Measurements from ENCODE around the gene LGALS7. TPM values are rescaled to one million over a fixed set of nuclear protein-coding genes. Genes with fewer than 3 reads are reported as not detected.
"Not testable (repeated sequence)": the region's sequence is repeated elsewhere in the genome, so short reads cannot be mapped to it uniquely, and the experiment has no call there.

The LGALS7 gene
- polyA plus RNA-seq, 1 of the 3 experiments (the other 2 are of a cell fraction) = not detected

- Histone ChIP-seq H3K36me3 (replicated peaks in 1 of 2; ENCODE audit: control insufficient read depth in 1 of 2, insufficient read depth in 2 of 2, low read length in 1 of 2) (no peaks in the 10 kb centered on the region), H3F3A (replicated peaks; ENCODE audit: insufficient read depth) (no peaks in the 10 kb centered on the region), H3K4me3 (ENCODE audit: low read depth in 2 of 2, low read length in 1 of 2) (no peak overlapping the region), H3K9ac (no peak overlapping the region), H3K27me3 (ENCODE audit: insufficient read depth) (no peaks in the 10 kb centered on the region), H3K27ac (ENCODE audit: low read depth in 2 of 2, low read length in 1 of 2) (no peak overlapping the region), H3K4me1 (ENCODE audit: control insufficient read depth in 1 of 2, insufficient read depth in 2 of 2, low read depth in 1 of 2, low read length in 1 of 2) (no peaks in the 10 kb centered on the region), H4K20me1 (ENCODE audit: insufficient read depth) (no peaks in the 10 kb centered on the region), H3K9me3 (no peaks in the 10 kb centered on the region), H3K79me2 (ENCODE audit: insufficient read depth) (no peaks in the 10 kb centered on the region), H3K4me2 (no peak overlapping the region), H2AFZ (ENCODE audit: low read depth) (no peak overlapping the region), H3K9me2 (no peaks in the 10 kb centered on the region)
- DNase-seq = no peak
- POLR2A ChIA-PET = no interaction called here
- WGBS (ENCODE audit: low lambda C conversion rate) = 70% methylated on average over 5 of the region's 5 CpGs
- TF ChIP-seq TCF12 (IDR thresholded peaks at IDR 0.05) (no peak), TAF1 (IDR thresholded peaks at IDR 0.05; ENCODE audit: borderline replicate concordance, low read depth, low read length) (no peak), POLR2AphosphoS5 (IDR thresholded peaks at IDR 0.05; ENCODE audit: low read depth, low read length) (no peak), CHD2 (IDR thresholded peaks at IDR 0.05; ENCODE audit: low read length, partially characterized antibody) (no peak), IRF3 (IDR thresholded peaks at IDR 0.05; ENCODE audit: low read depth, low read length) (no peak), FOSL2 (IDR thresholded peaks at IDR 0.05; ENCODE audit: borderline replicate concordance, low read depth) (no peak), SMC3 (IDR thresholded peaks at IDR 0.05; ENCODE audit: low read depth, low read length) (no peak)
- TF ChIP-seq, protein P1, sequence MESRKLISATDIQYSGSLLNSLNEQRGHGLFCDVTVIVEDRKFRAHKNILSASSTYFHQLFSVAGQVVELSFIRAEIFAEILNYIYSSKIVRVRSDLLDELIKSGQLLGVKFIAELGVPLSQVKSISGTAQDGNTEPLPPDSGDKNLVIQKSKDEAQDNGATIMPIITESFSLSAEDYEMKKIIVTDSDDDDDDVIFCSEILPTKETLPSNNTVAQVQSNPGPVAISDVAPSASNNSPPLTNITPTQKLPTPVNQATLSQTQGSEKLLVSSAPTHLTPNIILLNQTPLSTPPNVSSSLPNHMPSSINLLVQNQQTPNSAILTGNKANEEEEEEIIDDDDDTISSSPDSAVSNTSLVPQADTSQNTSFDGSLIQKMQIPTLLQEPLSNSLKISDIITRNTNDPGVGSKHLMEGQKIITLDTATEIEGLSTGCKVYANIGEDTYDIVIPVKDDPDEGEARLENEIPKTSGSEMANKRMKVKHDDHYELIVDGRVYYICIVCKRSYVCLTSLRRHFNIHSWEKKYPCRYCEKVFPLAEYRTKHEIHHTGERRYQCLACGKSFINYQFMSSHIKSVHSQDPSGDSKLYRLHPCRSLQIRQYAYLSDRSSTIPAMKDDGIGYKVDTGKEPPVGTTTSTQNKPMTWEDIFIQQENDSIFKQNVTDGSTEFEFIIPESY (IDR thresholded peaks at IDR 0.05; ENCODE audit: borderline replicate concordance, low read depth) = no peak
- TF ChIP-seq, protein P2, sequence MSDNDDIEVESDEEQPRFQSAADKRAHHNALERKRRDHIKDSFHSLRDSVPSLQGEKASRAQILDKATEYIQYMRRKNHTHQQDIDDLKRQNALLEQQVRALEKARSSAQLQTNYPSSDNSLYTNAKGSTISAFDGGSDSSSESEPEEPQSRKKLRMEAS (IDR thresholded peaks at IDR 0.05; ENCODE audit: low read depth) = no peak
- CTCF ChIA-PET = no interaction called here
Observed at GRCh38 chr19:38800577-38801347, 27.4 kb upstream of the LGALS7 start.

DNA sequence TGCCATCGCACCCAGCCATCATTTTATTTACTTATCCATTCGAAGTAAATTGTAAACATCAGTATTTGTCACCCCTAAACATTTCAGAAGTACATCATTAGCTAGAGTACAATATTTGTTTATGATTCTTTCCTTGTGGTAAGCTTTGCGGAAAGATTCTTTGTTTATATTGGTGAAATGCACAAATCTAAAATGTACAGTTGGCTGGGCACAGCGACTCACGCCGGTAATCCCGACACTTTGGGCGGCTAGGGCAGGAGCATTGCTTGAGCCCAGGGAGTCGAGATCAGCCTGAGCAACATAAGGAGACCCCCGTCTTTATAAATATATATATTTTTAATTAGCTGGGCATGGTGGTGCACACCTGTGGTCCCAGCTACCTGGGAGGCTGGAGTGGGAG lies 25.8 kb upstream of the LGALS7 start:
- H4K20me1 ChIP-seq (ENCODE audit: insufficient read depth) = no peaks in the 10 kb centered on the region
- H3K79me2 ChIP-seq (ENCODE audit: insufficient read depth) = no peaks in the 10 kb centered on the region
- no peak overlapping the region for H2AFZ ChIP-seq (ENCODE audit: low read depth)
- H3K4me3 ChIP-seq (ENCODE audit: low read depth in 2 of 2, low read length in 1 of 2) = no peak overlapping the region
- ChIA-PET CTCF (no interaction called here), POLR2A (no interaction called here)
- H3F3A ChIP-seq (replicated peaks; ENCODE audit: insufficient read depth) = no peaks in the 10 kb centered on the region
- H3K4me2 ChIP-seq = no peak overlapping the region
- H3K9ac ChIP-seq = no peak overlapping the region
- no peaks in the 10 kb centered on the region for H3K36me3 ChIP-seq (replicated peaks in 1 of 2; ENCODE audit: control insufficient read depth in 1 of 2, insufficient read depth in 2 of 2, low read length in 1 of 2)
- 67% methylated on average over 10 of the region's 10 CpGs for WGBS (ENCODE audit: low lambda C conversion rate)
- H3K27me3 ChIP-seq (ENCODE audit: insufficient read depth) = no peaks in the 10 kb centered on the region
- no peaks in the 10 kb centered on the region for H3K9me2 ChIP-seq
- TF ChIP-seq CHD2 (IDR thresholded peaks at IDR 0.05; ENCODE audit: low read length, partially characterized antibody) (no peak), SIN3A (IDR thresholded peaks at IDR 0.05; ENCODE audit: borderline replicate concordance, low read depth, low read length) (no peak), JUND (IDR thresholded peaks at IDR 0.05) (no peak), GABPA (IDR thresholded peaks at IDR 0.05; ENCODE audit: low read depth) (no peak), TCF12 (IDR thresholded peaks at IDR 0.05) (no peak)
- H3K27ac ChIP-seq (ENCODE audit: low read depth in 2 of 2, low read length in 1 of 2) = no peak overlapping the region
- no peak for DNase-seq
- no peaks in the 10 kb centered on the region for H3K9me3 ChIP-seq
- H3K4me1 ChIP-seq (ENCODE audit: control insufficient read depth in 1 of 2, insufficient read depth in 2 of 2, low read depth in 1 of 2, low read length in 1 of 2) = no peaks in the 10 kb centered on the region

DNA sequence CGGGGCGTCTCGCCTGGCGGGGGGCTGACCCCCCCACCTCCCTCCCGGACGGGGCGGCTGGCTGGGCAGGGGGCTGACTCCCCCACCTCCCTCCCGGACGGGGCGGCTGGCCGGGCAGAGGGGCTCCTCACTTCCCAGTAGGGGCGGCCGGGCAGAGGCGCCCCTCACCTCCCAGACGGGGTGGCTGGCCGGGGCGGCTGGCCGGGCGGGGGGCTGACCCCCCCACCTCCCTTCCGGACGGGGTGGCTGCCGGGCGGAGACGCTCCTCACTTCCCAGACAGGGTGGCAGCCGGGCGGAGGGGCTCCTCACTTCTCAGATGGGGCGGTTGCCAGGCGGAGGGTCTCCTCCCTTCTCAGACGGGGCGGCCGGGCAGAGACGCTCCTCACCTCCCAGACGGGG lies 24.5 kb upstream of the LGALS7 start:
- WGBS (ENCODE audit: low lambda C conversion rate) = no CpG with 5 or more reads among the region's 33 CpGs
- H4K20me1 ChIP-seq (ENCODE audit: insufficient read depth); H3K9me2 ChIP-seq: not testable (repeated sequence)

More for the DNA sequence above, 24.5 kb upstream of the LGALS7 start:
- H3K27ac ChIP-seq (ENCODE audit: low read depth in 2 of 2, low read length in 1 of 2); H3K9me3 ChIP-seq; H3K4me1 ChIP-seq (ENCODE audit: control insufficient read depth in 1 of 2, insufficient read depth in 2 of 2, low read depth in 1 of 2, low read length in 1 of 2); H3K79me2 ChIP-seq (ENCODE audit: insufficient read depth); H3K9ac ChIP-seq; DNase-seq; H3K27me3 ChIP-seq (ENCODE audit: insufficient read depth); H3K4me2 ChIP-seq; CTCF ChIA-PET; H3K36me3 ChIP-seq (replicated peaks in 1 of 2; ENCODE audit: control insufficient read depth in 1 of 2, insufficient read depth in 2 of 2, low read length in 1 of 2); POLR2A ChIA-PET; H2AFZ ChIP-seq (ENCODE audit: low read depth); H3F3A ChIP-seq (replicated peaks; ENCODE audit: insufficient read depth); H3K4me3 ChIP-seq (ENCODE audit: low read depth in 2 of 2, low read length in 1 of 2): not testable (repeated sequence)

All from SK-N-SH (cell line).